Adipocyte (in vitro differentiated cells): Measurements from ENCODE around the gene SAPCD2.
"Not testable (repeated sequence)": the region's sequence is repeated elsewhere in the genome, so short reads cannot be mapped to it uniquely, and the experiment has no call there.

Source experiments
- DNase-seq: peaks from one replicate; pipeline ENCODE4 v3.0.0-alpha.2; 2015; ENCODE audit warnings: low read depth
- H3K27me3 ChIP-seq: replicated peaks from 2 replicates; pipeline ENCODE4 v1.7.0; 2013; ENCODE audit warnings: mild to moderate bottlenecking, low read length, moderate library complexity; ENCODE audit not compliant: control insufficient read depth, insufficient read depth
- H3K36me3 ChIP-seq: 2 replicates; pipeline ENCODE4 v1.7.0; 2013; ENCODE audit warnings: low read length, mild to moderate bottlenecking, moderate library complexity; ENCODE audit not compliant: control insufficient read depth, insufficient read depth, severe bottlenecking
- H3K4me1 ChIP-seq: 2 replicates; pipeline ENCODE4 v1.7.0; 2013; ENCODE audit warnings: mild to moderate bottlenecking, low read length, moderate library complexity; ENCODE audit not compliant: control insufficient read depth, insufficient read depth
- H3K4me3 ChIP-seq: 2 replicates; pipeline ENCODE4 v1.7.0; 2013; ENCODE audit warnings: mild to moderate bottlenecking, low read length, moderate library complexity
- H3K9ac ChIP-seq: 2 replicates; pipeline ENCODE4 v1.7.0; 2013; ENCODE audit warnings: mild to moderate bottlenecking, low read length, moderate library complexity
- H3K9me3 ChIP-seq: 2 replicates; pipeline ENCODE4 v1.7.0; 2013; ENCODE audit warnings: mild to moderate bottlenecking, low read length, moderate library complexity; ENCODE audit not compliant: control insufficient read depth

Gene SAPCD2, protein sequence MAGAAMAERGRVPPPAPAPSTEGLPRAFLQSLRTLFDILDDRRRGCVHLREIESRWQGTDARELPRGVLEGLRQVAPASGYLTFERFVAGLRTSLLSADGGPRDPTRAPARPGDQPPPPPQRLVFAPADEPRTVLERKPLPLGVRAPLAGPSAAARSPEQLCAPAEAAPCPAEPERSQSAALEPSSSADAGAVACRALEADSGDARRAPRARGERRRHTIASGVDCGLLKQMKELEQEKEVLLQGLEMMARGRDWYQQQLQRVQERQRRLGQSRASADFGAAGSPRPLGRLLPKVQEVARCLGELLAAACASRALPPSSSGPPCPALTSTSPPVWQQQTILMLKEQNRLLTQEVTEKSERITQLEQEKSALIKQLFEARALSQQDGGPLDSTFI

DNA sequence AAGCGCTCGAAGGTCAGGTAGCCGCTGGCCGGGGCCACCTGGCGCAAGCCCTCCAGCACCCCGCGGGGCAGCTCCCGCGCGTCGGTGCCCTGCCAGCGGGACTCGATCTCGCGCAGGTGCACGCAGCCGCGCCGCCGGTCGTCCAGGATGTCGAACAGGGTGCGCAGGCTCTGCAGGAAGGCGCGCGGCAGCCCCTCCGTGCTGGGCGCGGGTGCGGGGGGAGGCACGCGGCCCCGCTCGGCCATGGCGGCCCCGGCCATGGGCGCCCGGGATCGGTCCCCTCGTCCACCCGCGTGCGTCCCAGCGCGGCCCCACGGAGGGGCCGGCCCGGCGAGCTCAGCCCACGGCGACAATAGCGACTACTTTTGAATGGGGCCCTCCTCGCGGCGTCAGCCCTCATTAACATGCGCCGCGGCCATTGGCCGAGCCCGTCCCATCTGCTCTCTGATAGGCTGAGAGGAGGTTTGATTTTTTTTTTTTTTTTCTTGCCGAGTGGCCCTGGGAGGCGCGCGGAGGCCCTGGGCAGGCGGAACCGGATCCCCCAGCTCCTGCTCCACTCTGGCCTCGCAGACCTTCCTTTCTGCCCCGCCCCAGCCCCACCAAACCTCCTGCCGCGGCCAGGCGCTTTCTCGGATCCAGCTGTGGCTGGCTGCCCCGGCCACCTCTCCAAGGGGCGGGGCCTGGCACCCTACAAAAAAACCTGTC, at the start of gene SAPCD2:
Gene SAPCD2, minus strand, starts transcription at position 357 of the 705 bp plus-strand sequence. Its CDS starts 97 bp downstream, at position 260.
- Histone ChIP-seq H3K27me3 (peaks cover 5% of the 10 kb centered on the region), H3K9me3 (no peaks in the 10 kb centered on the region), H3K9ac (no peak within 1 kb of the TSS), H3K4me1 (no peaks in the 10 kb centered on the region), H3K4me3 (peak within 1 kb of the TSS; percentile 61), H3K36me3 (no peaks in the 10 kb centered on the region)
- DNase-seq, result peak; percentile 94

DNA sequence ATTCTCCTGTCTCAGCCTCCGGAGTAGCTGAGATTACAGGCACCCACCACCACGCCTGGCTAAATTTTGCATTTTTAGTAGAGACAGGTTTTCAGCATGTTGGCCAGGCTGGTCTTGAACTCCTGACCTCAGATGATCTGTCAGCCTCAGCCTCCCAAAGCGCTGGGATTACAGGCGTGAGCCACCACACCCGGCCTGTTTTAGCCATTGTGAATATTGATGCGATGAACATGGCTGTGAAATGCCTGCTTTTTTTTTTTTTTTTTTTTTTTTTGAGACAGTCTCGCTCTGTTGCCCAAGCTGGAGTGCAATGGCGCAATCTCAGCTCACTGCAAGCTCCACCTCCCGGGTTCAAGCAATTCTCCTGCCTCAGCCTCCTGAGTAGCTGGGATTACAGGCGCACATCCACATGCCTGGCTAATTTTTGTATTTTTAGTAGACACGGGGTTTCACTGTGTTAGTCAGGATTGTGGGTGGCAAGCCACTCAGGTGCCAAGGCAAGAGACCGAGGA, 47.8 kb upstream of the SAPCD2 start:
- H3K27me3 ChIP-seq, H3K36me3 ChIP-seq, H3K4me3 ChIP-seq, H3K9me3 ChIP-seq, H3K4me1 ChIP-seq, DNase-seq, H3K9ac ChIP-seq: not testable (repeated sequence)

GRCh38 chr9:137117269-137117731, 46.9 kb upstream of the SAPCD2 start:
- DNase-seq, result no peak
- no peaks in the 10 kb centered on the region for H3K36me3 ChIP-seq
- H3K4me1 ChIP-seq, result peaks cover 8% of the 10 kb centered on the region
- no peaks in the 10 kb centered on the region for H3K9me3 ChIP-seq
- no peak overlapping the region for H3K4me3 ChIP-seq
- H3K27me3 ChIP-seq, result no peaks in the 10 kb centered on the region
- H3K9ac ChIP-seq, result no peak overlapping the region

DNA sequence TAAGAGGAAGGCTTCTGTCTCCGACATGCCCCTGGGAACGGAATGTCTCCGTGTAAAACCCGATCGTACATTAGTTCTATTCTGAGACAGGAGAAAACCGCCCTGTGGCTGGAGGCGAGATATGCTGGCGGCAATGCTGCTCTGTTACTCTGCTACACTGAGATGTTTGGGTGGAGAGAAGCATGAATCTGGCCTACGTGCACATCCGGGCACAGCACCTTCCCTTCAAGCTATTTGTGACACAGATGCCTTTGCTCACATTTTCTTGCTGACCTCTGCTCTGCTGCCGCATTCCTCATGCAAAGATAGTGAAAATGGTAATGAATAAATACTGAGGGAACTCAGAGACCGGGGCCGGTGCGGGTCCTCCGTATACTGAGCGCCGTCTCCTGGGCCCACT, 46.4 kb upstream of the SAPCD2 start:
- H3K9me3 ChIP-seq, result no peaks in the 10 kb centered on the region
- H3K4me3 ChIP-seq, result no peak overlapping the region
- DNase-seq, result no peak
- peaks cover 8% of the 10 kb centered on the region for H3K4me1 ChIP-seq
- no peak overlapping the region for H3K9ac ChIP-seq
- H3K27me3 ChIP-seq, result no peaks in the 10 kb centered on the region
- H3K36me3 ChIP-seq, result no peaks in the 10 kb centered on the region

DNA sequence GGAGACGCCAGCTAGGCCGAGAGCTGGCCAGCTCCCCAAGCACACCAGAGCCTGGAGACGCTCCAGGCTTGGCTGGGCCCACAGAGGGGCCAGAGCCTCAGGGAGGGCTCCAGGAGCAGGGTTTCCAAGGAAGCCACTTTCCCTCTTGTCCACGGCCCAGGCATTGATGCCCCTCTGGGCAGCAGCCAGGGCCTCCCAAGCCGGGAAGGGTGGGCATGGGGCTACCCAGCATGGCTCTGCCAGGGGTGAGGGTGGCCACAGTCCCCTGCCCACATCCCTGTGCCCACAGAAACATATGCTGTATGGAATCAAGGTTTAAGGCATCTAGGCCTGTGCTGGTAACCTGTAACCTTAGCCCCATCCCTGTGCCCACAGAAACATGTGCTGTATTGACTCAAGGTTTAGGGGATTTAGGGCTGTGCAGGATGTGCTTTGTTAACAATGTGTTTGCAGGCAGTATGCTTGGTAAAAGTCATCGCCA, 45.7 kb upstream of the SAPCD2 start:
- Histone ChIP-seq H3K9me3 (no peaks in the 10 kb centered on the region), H3K36me3 (no peaks in the 10 kb centered on the region), H3K27me3 (no peaks in the 10 kb centered on the region), H3K9ac (no peak overlapping the region), H3K4me1 (peaks cover 8% of the 10 kb centered on the region), H3K4me3 (no peak overlapping the region)
- DNase-seq, result no peak

DNA sequence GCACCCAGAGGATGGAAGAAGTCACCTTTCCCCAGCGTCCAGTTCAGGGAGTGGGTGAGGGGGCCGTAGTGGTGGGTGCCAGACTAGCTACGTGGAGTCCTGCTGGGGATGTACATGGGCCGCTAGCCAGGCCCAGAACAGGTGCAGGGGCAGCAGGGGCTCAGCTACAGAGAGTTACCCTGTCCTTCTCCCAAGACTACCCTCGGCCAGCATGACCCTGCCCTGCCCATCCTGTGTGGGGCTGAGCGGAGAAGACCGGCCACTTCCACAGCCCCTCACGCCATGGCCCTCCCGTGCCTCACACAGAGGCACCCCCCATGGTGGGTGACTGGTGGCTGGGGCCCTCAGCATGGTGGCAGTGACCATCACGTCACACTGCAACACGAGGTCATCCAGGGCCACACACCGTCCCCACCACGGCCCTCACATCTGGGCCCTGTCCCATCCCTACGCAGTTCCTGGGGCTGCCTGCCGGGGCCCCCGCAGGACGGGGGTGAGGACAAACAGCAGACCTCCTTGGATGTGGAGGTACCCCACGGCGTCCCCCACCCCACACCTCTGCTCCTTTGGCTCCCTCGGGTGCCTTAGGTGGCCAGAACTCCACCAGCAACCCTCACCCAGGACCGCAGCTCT, 45.2 kb upstream of the SAPCD2 start:
- peaks cover 8% of the 10 kb centered on the region for H3K4me1 ChIP-seq
- H3K4me3 ChIP-seq, result no peak overlapping the region
- H3K27me3 ChIP-seq, result no peaks in the 10 kb centered on the region
- DNase-seq, result no peak
- no peak overlapping the region for H3K9ac ChIP-seq
- H3K36me3 ChIP-seq, result peaks cover 5% of the 10 kb centered on the region
- H3K9me3 ChIP-seq, result no peaks in the 10 kb centered on the region

DNA sequence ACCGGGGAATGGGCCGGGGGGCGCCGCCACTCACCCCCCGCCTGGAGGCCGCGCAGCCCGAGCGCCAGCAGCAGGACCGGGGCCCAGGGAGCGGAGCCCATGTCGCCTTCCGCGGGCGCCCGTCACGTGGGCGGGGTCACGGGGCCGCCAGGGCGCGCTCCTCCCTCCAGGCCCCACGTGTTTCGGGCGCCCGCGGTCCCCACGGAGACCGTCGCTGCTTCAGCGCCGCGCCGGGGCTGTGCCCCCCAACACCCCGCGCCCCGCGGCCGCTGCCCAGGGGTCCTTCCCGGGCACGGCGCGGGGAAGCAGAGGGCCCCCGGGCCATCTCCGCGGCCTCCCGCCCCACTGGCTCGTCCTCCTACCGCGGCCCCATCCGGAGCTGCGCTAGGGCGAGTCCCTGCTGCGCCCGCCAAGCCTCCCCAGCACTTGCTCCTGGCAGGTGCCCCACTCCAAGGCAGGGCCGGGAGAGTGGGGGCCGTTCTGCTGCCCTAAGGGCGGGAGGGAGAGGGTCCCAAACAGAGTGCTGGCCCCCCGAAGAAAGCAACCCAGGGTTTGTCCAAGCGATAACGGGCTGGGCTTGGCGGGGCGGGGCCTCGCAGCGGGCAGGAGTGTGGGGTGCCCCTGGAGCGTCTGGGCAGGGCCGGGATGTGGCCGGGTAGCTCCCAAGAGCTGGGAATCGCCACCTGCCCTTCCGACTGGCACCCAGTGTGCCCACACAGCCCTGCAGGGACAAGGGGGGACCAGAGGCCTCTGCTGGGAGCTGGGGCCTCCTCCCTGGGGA, 44.4 kb upstream of the SAPCD2 start, which contains the start of gene DPP7:
Gene DPP7, minus strand, starts transcription at position 121 of the 781 bp plus-strand sequence. Its CDS starts 20 bp downstream, at position 101.
- Histone ChIP-seq H3K36me3 (peaks cover 10% of the 10 kb centered on the region), H3K4me3 (peak within 1 kb of the TSS; percentile 73), H3K9ac (peak within 1 kb of the TSS; percentile 49), H3K27me3 (no peaks in the 10 kb centered on the region), H3K4me1 (peaks cover 8% of the 10 kb centered on the region), H3K9me3 (no peaks in the 10 kb centered on the region)
- peak; percentile 82 for DNase-seq

DNA sequence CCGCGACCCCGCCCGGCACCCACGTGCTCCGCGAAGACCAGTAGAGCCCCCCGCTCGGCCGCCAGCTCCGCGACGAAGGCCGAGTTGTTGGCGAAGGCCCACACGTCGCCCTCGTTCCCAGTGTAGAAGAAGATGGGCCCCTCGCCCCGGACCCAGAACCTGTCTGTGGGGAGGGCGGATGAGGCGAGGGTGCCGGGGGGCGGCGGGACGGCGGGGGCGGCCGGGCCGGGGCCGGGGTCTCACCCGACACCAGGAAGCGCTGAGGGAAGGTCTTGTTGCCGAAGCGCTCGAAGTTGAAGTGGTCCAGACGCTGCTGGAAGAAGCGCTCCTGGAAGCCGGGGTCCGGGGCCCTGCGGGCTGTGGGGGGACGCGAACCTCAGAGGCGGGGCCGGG, 43.9 kb upstream of the SAPCD2 start:
- Histone ChIP-seq H3K4me1 (peaks cover 8% of the 10 kb centered on the region), H3K36me3 (peaks cover 11% of the 10 kb centered on the region), H3K9me3 (no peaks in the 10 kb centered on the region), H3K27me3 (no peaks in the 10 kb centered on the region), H3K4me3 (peak overlapping the region; percentile 73), H3K9ac (peak overlapping the region; percentile 39)
- DNase-seq, result no peak

DNA sequence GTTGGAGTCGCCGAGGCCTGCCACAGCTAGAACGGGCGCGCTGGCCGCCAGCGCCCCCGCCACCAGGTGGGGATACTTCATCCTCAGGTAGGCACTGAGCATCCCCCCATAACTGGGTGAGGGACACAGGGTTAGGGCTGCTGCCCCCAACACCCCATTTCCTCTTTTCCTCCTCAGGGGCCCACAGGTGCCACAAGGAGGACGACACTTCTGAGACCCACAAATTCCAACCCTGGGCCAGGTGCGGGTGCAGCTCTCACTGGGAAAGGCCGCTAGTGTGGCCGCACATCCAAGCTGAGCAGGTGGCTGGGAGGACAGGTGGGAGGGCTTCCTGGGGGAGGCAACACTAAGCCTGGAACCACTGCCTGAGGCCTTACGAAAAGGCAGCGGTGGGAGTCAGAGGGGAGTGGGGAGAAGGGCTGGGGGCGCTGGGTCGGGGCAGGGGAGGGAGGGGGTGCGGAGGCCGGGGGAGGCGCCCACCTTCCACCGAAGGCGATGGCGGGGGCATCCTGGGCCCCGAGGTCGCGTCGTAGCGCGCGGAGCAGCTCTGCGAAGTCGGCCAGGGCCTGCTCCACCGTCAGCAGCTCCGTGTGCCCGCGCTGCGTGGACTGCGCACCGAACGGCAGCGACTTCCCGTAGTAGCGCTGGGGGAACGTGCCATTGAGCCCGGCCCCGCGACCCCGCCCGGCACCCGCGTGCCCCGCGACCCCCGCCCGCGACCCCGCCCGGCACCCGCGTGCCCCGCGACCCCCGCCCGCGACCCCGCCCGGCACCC, 43.2 kb upstream of the SAPCD2 start:
- no peaks in the 10 kb centered on the region for H3K27me3 ChIP-seq
- H3K9ac ChIP-seq, result no peak overlapping the region
- no peak overlapping the region for H3K4me3 ChIP-seq
- H3K9me3 ChIP-seq, result no peaks in the 10 kb centered on the region
- peaks cover 8% of the 10 kb centered on the region for H3K4me1 ChIP-seq
- no peak for DNase-seq
- H3K36me3 ChIP-seq, result peaks cover 18% of the 10 kb centered on the region
